Mucosa of descending colon (tissue), 3 donors: Measurements from ENCODE around the gene ADCY9. TPM values are rescaled to one million over a fixed set of nuclear protein-coding genes. Genes with fewer than 3 reads are reported as not detected.

ENCODE experiments used
- ATAC-seq: fragments of 200-7000 bp; cut with Tn5 transposase; one replicate; pipeline ENCODE4 v1.9.1; 2020; ENCODE audit warnings: mild to moderate bottlenecking, moderate library complexity
- DNase-seq, 3 donors: peaks; one replicate each; pipeline ENCODE4 v3.0.0-alpha.2; 2020
- H3K36me3 ChIP-seq: fragments of 200-600 bp; one replicate; pipeline ENCODE4 v1.8.0; 2021; ENCODE audit warnings: low read depth, mild to moderate bottlenecking
- H3K4me1 ChIP-seq: fragments of 200-600 bp; one replicate; pipeline ENCODE4 v1.8.0; 2021; ENCODE audit warnings: low read depth, mild to moderate bottlenecking
- H3K4me3 ChIP-seq: fragments of 200-600 bp; one replicate; pipeline ENCODE4 v1.8.0; 2021; ENCODE audit warnings: mild to moderate bottlenecking
- H3K9me3 ChIP-seq: fragments of 200-600 bp; one replicate; pipeline ENCODE4 v1.8.0; 2021; ENCODE audit warnings: mild to moderate bottlenecking
- intact Hi-C, 2 donors: fragments of 100-400 bp; cut with DNase I in 1 of 2; cut with micrococcal nuclease in 1 of 2; formaldehyde crosslinking; loops; one replicate each; pipeline versions ENCODE4 v1.11.0 to v1.11.1; 2022; cut with DNase I, micrococcal nuclease
- total RNA-seq, 3 donors: library from RNA; stranded (reverse); fragmentation: NEBNext Ultra II Directional in 2 of 3; extraction: Animal tissue kit (Norgen Biotek cat#: 25700) in 2 of 3; gene quantifications; one replicate each; pipeline versions ENCODE4 v1.2.1 to v1.2.4, GENCODE V29; 2021 to 2023
- TF ChIP-seq, protein P1 (sequence below): fragments of 200-600 bp; IDR thresholded peaks from one replicate; pipeline ENCODE4 v1.8.0; 2022; ENCODE audit warnings: antibody characterized with exemption, mild to moderate bottlenecking
- donor health status: DM: no; HTN: no; CAD: no; lungs with moderate emphysema.
- donor health status: DM: no; HTN: no; CAD: no.
- donor health status: DM: no; HTN: yes; CAD: no.

The ADCY9 gene
- total RNA-seq, 3 donors from 2014 or later = 30.0 to 50.8 (median 41.8) TPM

GRCh38 chr16:3987231-3987630 lies 129.0 kb downstream of the ADCY9 start:
- DNase-seq = no peak
- H3K36me3 ChIP-seq = no peaks in the 10 kb centered on the region
- no peak for ATAC-seq
- TF ChIP-seq, protein P1, sequence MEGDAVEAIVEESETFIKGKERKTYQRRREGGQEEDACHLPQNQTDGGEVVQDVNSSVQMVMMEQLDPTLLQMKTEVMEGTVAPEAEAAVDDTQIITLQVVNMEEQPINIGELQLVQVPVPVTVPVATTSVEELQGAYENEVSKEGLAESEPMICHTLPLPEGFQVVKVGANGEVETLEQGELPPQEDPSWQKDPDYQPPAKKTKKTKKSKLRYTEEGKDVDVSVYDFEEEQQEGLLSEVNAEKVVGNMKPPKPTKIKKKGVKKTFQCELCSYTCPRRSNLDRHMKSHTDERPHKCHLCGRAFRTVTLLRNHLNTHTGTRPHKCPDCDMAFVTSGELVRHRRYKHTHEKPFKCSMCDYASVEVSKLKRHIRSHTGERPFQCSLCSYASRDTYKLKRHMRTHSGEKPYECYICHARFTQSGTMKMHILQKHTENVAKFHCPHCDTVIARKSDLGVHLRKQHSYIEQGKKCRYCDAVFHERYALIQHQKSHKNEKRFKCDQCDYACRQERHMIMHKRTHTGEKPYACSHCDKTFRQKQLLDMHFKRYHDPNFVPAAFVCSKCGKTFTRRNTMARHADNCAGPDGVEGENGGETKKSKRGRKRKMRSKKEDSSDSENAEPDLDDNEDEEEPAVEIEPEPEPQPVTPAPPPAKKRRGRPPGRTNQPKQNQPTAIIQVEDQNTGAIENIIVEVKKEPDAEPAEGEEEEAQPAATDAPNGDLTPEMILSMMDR = no peak
- H3K4me1 ChIP-seq = no peaks in the 10 kb centered on the region
- H3K4me3 ChIP-seq = no peak overlapping the region
- H3K9me3 ChIP-seq = no peaks in the 10 kb centered on the region
- intact Hi-C loops = no loop called here

DNA sequence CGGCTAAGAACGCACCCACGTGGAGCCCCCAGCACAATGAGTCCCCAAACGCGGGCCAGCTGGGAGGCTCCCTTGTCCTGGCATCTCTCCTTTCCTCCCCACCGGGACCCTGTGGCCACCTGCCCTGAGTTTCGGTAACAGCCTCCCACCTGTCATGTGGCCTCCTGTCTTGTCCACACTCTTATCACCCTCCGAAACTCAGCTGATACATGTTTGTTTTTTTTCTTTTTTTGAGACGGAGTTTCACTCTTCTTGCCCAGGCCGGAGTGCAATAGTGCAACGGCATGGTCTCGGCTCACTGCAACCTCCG lies 130.1 kb downstream of the ADCY9 start:
- no peaks in the 10 kb centered on the region for H3K4me1 ChIP-seq
- TF ChIP-seq, protein P1 = no peak
- H3K9me3 ChIP-seq = no peaks in the 10 kb centered on the region
- H3K36me3 ChIP-seq = no peaks in the 10 kb centered on the region
- no peak for DNase-seq
- ATAC-seq = no peak
- H3K4me3 ChIP-seq = no peak overlapping the region
- intact Hi-C loops = no loop called here

DNA sequence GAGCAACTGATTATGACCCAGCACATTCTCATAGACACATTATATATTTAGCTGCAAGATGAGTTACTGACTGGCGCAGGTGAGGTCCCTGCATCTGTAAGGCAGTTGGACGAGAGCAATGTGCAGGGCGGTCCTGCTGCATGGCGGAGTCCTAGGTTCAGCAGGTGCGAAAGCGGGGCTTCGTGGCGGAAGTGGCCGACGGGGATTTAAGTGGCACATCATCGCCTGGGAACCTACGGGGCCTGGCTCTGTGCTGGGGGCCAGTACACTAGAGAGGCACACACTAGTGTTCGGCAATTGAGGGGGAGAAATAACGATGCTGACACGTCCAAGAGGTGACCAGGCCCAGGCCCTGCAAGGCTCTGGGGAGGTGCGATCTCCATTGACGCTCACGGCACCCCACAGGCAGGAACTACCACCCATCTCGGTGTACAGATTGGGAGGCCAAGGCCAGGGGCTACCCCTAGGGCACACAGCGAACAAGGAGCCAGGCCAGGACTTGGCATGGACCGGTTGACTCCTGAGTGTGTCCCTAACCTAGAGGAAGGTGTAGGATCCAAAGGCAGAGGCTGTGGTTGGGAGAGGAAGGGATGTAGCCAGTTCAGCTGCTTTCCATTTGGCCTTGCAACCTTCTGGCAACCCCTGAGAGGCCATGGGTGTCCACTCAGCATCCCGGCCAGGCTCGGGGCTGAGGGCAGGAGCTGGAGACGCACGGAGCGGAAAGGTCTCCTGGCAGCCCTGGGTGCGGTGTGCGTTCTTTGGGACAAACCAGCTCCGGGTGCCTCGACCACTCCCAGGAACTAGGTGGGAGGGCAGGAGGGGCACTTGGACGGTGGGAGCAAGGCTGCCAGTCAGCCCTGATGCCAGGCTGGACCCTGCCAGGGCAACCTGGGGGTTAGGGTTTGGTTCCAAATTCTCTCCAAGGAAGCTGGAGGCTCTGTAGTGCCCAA lies 131.9 kb downstream of the ADCY9 start:
- no peaks in the 10 kb centered on the region for H3K4me1 ChIP-seq
- H3K4me3 ChIP-seq = no peak overlapping the region
- TF ChIP-seq, protein P1 = no peak
- ATAC-seq (no peak), DNase-seq (no peak)
- H3K36me3 ChIP-seq = no peaks in the 10 kb centered on the region
- H3K9me3 ChIP-seq = no peaks in the 10 kb centered on the region
- intact Hi-C loops = no loop called here

- Histone ChIP-seq H3K4me1 (no peaks in the 10 kb centered on the region), H3K36me3 (no peaks in the 10 kb centered on the region), H3K9me3 (no peaks in the 10 kb centered on the region), H3K4me3 (no peak overlapping the region)
- peak; percentile 68 to 85 (median 82) for DNase-seq
- peak; percentile 93 for ATAC-seq
- intact Hi-C loops = no loop called here
- TF ChIP-seq, protein P1 = peak; percentile 41
These were observed 133.1 kb downstream of the ADCY9 start for GRCh38 chr16:3983081-3983520.

GRCh38 chr16:3982216-3982615 lies 134.0 kb downstream of the ADCY9 start:
- Histone ChIP-seq H3K4me3 (no peak overlapping the region), H3K4me1 (no peaks in the 10 kb centered on the region), H3K9me3 (no peaks in the 10 kb centered on the region), H3K36me3 (no peaks in the 10 kb centered on the region)
- intact Hi-C loops = no loop called here
- DNase-seq (no peak), ATAC-seq (no peak)
- TF ChIP-seq, protein P1 = no peak
